ENCODE data around the gene ATP2A1. TPM values are rescaled to one million over a fixed set of nuclear protein-coding genes. Genes with fewer than 3 reads are reported as not detected.

ATP2A1 gene
- total RNA-seq, 4 donors from 2014 or later, result 0.32 to 0.44 (median 0.37) TPM

DNA sequence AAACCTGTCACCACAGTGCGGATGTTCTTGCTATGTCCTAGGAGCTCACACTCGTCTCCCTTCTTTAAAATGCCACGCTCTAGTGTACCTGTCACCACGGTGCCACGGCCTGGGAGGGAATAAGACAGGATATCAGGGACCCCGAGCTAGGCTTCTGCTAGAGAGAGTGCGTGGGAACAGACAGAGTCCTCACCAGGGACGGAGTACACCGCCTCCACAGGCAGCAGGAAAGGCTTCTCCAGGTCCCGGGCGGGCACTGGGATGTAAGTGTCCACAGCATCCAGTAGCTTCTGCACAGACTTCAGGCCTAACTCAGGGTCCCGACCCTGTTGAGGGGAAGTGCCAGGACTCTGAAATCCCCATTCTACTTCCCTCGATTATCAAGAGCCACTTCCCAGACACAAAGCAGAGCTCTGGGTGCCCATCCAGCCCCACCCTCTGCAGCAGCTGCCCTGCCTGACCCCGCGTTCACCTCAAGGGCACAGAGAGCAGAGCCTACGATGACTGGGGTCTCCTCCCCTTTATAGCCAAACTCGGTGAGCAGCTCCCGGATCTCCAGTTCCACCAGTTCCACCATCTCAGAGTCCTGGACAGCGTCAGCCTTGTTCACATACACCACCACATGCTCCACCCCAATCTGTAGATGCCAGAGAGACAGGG lies 33.9 kb upstream of the ATP2A1 start:
- DNase-seq (ENCODE audit: low spot score) (no peak), ATAC-seq (ENCODE audit: low FRiP score) (no peak)
- TF ChIP-seq, protein P1, sequence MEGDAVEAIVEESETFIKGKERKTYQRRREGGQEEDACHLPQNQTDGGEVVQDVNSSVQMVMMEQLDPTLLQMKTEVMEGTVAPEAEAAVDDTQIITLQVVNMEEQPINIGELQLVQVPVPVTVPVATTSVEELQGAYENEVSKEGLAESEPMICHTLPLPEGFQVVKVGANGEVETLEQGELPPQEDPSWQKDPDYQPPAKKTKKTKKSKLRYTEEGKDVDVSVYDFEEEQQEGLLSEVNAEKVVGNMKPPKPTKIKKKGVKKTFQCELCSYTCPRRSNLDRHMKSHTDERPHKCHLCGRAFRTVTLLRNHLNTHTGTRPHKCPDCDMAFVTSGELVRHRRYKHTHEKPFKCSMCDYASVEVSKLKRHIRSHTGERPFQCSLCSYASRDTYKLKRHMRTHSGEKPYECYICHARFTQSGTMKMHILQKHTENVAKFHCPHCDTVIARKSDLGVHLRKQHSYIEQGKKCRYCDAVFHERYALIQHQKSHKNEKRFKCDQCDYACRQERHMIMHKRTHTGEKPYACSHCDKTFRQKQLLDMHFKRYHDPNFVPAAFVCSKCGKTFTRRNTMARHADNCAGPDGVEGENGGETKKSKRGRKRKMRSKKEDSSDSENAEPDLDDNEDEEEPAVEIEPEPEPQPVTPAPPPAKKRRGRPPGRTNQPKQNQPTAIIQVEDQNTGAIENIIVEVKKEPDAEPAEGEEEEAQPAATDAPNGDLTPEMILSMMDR (IDR thresholded peaks at IDR 0.05), result no peak

DNA sequence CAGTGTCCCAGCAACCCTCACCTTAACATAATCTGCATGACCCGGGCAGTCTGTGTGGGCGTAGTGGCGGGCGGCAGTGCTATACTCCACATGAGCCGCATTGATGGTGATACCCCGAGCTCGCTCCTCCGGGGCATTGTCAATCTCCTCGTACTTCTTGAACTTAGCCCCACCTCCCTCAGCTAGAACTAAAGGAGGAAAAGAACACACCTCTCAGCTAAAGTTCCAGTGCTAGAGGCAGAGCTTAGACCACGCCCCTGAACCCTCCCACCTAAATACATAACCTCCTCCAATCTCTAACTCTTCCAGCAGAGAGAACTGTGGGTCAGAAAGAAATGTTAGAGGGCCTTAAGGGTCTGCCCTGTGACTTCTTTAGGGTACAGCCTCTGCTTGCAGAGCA lies 33.0 kb upstream of the ATP2A1 start:
- ATAC-seq (ENCODE audit: low FRiP score), result no peak
- TF ChIP-seq, protein P1 (IDR thresholded peaks at IDR 0.05), result no peak
- DNase-seq (ENCODE audit: low spot score), result no peak

DNA sequence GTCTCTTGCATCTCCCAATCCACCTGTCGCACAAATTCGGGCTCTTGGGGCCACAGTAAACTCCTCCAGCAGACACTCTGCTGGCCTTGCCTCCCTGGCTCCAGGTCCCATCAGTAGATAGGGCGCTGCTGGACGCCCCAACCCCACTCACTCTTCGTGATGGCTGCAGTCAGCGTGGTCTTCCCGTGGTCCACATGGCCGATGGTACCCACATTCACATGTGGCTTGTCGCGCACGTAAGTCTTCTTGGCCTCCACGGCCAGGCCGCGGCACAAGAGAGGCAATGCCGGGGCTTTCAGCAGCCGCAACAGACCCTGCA lies 32.6 kb upstream of the ATP2A1 start:
- DNase-seq (ENCODE audit: low spot score), result no peak
- no peak for ATAC-seq (ENCODE audit: low FRiP score)

DNA sequence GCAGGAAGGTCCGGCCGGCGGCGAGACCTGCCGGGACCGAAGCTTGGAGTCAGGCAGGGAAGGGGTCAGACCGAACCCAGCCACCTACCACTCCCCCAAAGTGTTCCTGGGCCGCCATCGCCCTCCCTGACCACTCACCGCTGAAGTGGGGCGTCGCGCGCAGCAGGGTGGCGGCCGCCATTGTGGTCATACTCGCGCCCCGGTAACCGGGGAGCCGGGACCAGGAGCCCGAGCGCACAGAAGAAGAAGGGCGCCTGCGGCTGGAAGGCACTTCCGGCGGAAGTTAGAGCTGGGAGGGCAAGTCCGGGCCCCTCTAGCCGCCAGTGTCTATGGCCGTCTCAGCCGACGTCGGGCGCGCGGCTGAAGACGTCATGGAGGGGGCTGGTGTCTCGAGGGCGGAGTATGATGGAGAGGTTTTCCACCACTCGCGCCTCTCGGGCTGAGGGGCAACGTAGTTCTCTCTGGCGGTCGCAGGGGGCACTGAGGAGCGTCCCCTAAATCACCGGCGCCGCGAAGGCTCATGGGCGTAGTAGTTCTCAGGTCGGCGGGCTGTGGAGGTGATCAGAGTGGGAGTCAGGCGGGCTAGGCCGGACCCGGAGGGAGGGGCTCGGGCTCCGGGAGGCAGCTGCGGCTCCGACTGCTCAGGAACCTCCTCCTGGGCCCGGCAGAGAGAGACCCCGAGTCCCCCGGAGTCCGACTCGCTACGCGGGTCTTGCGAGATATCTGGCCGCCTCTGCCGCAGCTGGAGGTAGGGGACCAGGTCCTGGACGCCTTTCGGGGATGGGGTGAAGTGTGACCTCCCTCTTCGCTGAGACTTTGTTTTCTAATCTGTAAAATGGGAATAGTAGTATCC lies 32.0 kb upstream of the ATP2A1 start, which contains the start of gene TUFM:
Gene TUFM (minus strand): TSS at position 269 of the 853 bp plus-strand sequence. CDS start 79 bp downstream, at position 190.
- DNase-seq (ENCODE audit: low spot score), result peak; percentile 90
- ATAC-seq (ENCODE audit: low FRiP score), result peak; percentile 98
- TF ChIP-seq, protein P1 (IDR thresholded peaks at IDR 0.05), result peak in 1 of 3 donors; percentile 25

More for the DNA sequence above, 32.6 kb upstream of the ATP2A1 start:
- TF ChIP-seq, protein P1 (IDR thresholded peaks at IDR 0.05), result no peak

DNA sequence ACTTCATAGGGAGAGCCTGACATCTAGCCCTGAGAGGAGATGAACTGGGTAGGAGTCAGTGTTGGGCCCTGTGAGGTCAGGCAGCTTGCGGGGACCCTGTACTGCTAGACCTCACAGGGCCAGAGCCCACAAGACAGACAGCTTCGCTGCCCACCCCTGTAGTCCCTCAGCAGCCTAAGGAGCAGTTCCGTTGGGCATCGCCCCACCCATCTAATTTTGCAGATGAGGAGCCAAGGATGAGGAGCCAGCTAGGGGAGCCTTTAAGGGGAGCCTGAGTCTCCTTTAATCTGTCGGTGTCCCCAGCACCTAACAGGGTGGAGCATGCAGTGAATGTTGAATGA lies 31.4 kb upstream of the ATP2A1 start:
- no peak for ATAC-seq (ENCODE audit: low FRiP score)
- TF ChIP-seq, protein P1 (IDR thresholded peaks at IDR 0.05), result no peak
- DNase-seq (ENCODE audit: low spot score), result no peak

DNA sequence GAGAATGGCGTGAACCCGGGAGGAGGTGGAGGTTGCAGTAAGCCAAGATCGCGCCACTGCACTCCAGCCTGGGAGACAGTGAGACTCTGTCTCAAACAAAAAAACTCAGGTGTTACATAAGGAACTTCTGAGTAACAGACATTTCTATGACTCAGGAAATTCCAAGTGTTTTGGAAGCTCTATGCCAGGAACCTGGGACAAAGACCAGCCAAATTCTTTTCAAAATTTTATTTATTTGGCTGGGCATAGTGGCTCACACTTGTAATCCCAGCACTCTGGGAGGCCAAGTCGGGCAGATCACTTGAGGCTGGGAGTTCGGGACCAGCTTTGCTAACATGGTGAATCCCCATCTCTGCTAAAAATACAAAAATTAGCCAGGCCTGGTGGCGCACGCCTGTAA lies 19.9 kb upstream of the ATP2A1 start:
- TF ChIP-seq, protein P1 (IDR thresholded peaks at IDR 0.05), result no peak
- DNase-seq (ENCODE audit: low spot score) (no peak), ATAC-seq (ENCODE audit: low FRiP score) (peak; percentile 54)
